Mammary epithelial cell (primary cell): ENCODE results near the gene HDAC4.

ENCODE experiments used
- CTCF ChIP-seq, 2 donors: IDR thresholded peaks in 1 of 2; conservative IDR thresholded peaks in 1 of 2; 2 replicates each; pipeline ENCODE4 v1.5.1; 2011 to 2012; ENCODE audit warnings: inconsistent platforms in 2 of 2, low read length in 2 of 2, mild to moderate bottlenecking in 2 of 2, control low read depth in 1 of 2, low read depth in 1 of 2; ENCODE audit not compliant: insufficient read depth in 1 of 2; ENCODE audit errors: extremely low read depth in 1 of 2
- EZH2 ChIP-seq: IDR thresholded peaks from 2 replicates; pipeline ENCODE4 v1.6.1; 2012; ENCODE audit warnings: low read length, inconsistent platforms, borderline replicate concordance

GRCh38 chr2:239238839-239239606 is 161.8 kb downstream of the HDAC4 start:
- TF ChIP-seq EZH2: no peak
- TF ChIP-seq CTCF (conservative IDR thresholded peaks at IDR 0.05 in 1 of 2, IDR thresholded peaks at IDR 0.05 in 1 of 2; ENCODE audit: extremely low read depth in 1 of 2, insufficient read depth in 1 of 2, low read depth in 1 of 2, low read length in 2 of 2): no peak
